Measurements from ENCODE around the gene DRC3.

DNA sequence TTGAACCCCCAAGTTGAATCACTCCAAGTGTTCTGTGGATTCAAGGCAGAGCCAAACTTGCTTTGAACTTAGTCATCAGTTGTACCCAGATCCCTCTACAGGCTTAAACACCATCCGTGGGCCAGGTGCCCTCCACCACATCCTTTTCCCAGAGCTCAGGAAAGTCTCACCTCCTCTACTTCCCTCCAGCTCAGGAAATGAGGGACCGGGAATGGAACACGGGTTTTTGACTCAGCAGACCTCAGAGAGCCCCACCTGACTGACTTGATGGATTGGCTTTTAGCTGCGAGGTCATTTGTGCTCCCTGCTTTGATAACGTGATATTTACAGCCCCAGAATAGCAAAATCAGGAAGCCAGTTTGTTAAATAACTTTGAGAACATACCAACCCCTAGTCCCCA is 86.6 kb downstream of the DRC3 start:
- TF ChIP-seq, protein P1, sequence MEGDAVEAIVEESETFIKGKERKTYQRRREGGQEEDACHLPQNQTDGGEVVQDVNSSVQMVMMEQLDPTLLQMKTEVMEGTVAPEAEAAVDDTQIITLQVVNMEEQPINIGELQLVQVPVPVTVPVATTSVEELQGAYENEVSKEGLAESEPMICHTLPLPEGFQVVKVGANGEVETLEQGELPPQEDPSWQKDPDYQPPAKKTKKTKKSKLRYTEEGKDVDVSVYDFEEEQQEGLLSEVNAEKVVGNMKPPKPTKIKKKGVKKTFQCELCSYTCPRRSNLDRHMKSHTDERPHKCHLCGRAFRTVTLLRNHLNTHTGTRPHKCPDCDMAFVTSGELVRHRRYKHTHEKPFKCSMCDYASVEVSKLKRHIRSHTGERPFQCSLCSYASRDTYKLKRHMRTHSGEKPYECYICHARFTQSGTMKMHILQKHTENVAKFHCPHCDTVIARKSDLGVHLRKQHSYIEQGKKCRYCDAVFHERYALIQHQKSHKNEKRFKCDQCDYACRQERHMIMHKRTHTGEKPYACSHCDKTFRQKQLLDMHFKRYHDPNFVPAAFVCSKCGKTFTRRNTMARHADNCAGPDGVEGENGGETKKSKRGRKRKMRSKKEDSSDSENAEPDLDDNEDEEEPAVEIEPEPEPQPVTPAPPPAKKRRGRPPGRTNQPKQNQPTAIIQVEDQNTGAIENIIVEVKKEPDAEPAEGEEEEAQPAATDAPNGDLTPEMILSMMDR (IDR thresholded peaks at IDR 0.05), result no peak
- no peak for TF ChIP-seq EP300 (IDR thresholded peaks at IDR 0.05)
